Retinal pigment epithelial cell (primary cell): ENCODE measurements around the gene ARL8A.

ENCODE experiments used
- DNase-seq: peaks from one replicate; pipeline ENCODE4 v3.0.0-alpha.2; 2010; ENCODE audit warnings: low read depth
- H3K4me3 ChIP-seq: 2 replicates; pipeline ENCODE4 v1.5.1; 2011; ENCODE audit warnings: mild to moderate bottlenecking, low read length, control low read depth, moderate library complexity
- TF ChIP-seq, protein P1 (sequence below): conservative IDR thresholded peaks from 2 replicates; pipeline ENCODE4 v1.5.1; 2011; ENCODE audit warnings: low read depth, low read length, control low read depth, inconsistent platforms

Gene ARL8A

DNA sequence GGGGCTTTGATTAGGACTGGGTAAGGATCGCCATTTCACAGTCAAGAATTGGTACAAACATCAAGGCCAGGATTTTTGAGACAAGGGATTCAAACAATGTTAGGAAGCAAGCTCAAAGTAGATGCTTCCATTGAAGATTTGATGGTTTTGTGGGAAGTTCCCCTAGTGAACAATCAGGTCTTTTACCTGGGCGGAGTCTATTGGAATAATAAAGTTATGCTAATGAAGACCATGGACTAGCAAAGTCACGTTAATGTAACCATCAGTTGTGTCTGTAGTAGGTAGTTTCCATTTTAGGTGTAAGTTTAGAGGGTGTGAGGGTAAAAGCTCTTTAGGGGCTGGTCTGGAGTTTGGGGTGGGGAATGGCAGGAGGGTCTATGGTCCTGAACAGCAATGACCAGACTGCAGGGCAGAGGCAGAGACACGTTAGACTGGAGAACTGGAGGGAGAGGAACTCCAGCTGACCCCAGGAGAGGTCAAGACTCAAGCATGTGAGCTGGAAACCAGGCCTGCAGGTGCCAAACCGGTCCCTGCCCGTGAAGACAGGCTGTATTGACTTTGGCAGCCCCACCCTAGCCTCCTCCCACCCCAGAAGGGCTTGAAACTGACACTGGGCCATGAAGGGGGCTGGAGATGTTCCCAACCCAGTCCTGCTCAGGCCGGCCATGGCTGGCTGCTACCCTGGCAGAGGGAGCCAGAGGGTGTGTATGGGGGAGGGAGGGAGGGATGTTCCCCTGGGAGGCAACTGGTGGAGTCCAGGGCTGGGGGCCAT, 57.8 kb downstream of the ARL8A start:
- no peak for DNase-seq
- TF ChIP-seq, protein P1, sequence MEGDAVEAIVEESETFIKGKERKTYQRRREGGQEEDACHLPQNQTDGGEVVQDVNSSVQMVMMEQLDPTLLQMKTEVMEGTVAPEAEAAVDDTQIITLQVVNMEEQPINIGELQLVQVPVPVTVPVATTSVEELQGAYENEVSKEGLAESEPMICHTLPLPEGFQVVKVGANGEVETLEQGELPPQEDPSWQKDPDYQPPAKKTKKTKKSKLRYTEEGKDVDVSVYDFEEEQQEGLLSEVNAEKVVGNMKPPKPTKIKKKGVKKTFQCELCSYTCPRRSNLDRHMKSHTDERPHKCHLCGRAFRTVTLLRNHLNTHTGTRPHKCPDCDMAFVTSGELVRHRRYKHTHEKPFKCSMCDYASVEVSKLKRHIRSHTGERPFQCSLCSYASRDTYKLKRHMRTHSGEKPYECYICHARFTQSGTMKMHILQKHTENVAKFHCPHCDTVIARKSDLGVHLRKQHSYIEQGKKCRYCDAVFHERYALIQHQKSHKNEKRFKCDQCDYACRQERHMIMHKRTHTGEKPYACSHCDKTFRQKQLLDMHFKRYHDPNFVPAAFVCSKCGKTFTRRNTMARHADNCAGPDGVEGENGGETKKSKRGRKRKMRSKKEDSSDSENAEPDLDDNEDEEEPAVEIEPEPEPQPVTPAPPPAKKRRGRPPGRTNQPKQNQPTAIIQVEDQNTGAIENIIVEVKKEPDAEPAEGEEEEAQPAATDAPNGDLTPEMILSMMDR = no peak
- no peak overlapping the region for H3K4me3 ChIP-seq

DNA sequence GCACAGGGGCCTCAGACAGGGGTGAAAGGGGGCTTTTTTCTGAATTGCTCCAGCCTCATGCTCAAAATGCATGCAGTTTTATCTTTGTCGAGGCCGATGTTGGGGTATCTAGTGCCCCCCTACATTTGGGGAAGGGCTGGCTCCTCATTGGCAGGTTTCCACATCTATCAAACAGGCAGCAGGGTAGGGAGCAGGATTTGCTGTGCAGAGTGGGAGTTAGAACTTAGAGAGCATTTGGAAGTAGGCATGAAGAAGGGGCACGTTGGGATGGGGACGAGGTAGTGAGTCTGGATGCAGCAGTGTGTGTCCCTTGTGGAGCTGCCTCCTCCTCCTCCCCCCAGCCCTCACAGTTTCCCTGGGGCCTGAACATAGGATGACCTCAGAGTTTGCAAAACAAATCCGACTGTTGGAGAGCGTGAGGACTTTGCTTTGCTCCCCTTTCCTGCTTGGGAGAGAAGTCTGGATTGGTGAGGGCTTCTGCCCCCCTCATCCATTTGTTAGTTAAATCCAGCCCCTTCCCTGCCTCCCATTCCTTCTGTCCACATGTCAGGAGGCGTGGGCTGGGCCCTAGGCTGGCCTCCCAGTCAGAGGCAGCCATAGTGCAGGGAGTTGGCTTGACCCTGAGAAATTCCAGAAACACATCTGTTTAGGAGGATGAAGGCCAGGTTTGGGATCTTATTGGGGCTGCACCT, 58.7 kb downstream of the ARL8A start:
- TF ChIP-seq, protein P1 = no peak
- no peak overlapping the region for H3K4me3 ChIP-seq
- no peak for DNase-seq

DNA sequence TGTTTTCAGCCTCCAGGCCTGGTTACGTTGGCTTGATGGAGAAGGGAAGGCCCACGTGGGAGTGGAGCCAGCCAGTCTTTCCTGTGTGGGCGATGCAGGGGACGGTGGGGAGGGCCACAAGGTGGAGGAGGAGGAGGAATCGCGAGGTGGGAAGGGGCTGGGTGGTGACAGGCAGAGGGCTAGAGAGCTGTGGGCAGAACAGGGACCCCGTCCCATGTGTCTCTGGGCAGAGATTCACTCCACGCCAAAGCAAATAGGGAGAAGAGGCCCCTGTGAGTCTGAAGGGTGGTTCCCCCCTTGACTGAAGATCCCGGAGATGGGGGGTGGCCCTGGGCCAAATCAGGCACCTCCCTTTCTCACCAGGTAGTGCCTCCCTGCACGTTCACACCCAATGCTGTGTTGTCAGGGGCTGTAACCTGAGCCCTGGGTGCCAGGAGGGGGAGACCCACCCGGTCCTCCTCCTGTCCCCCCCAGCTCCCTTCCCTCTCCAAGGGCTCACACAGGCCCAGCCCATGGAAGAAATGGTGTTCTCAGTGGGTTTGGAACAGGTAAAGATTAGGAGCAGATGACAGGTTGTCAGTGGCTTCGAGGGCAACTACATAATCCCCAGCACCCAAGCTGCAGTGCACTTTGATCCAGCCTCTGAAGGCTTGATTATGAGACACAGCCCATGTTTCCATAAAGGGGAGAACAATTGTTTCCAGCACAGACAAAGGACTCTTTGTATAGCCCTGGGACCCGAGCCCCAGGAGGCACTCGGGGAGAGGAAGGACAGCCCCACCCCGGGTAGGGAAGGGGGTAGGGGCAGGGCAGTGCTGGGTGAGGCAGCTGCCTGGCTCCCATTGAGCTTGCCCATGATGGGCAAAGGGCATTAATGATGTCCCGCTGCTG, 59.5 kb downstream of the ARL8A start:
- TF ChIP-seq, protein P1 = no peak
- peak; percentile 34 for DNase-seq
- H3K4me3 ChIP-seq = no peak overlapping the region
